ENCODE data around the gene SMCO2.

SMCO2 gene

GRCh38 chr12:27528788-27529187 lies 82.3 kb downstream of the SMCO2 start:
- no peak for TF ChIP-seq CTCF (IDR thresholded peaks at IDR 0.05; ENCODE audit: insufficient read depth, low read length, poor library complexity, severe bottlenecking)
- H3K27me3 ChIP-seq (replicated peaks; ENCODE audit: control insufficient read depth, insufficient read depth, low read length), result no peaks in the 10 kb centered on the region
- DNase-seq (ENCODE audit: extremely low read depth, insufficient read length), result no peak

GRCh38 chr12:27530157-27530922 lies 83.8 kb downstream of the SMCO2 start:
- TF ChIP-seq CTCF (IDR thresholded peaks at IDR 0.05; ENCODE audit: insufficient read depth, low read length, poor library complexity, severe bottlenecking), result no peak

More at GRCh38 chr12:27528788-27529187, 82.3 kb downstream of the SMCO2 start:
- H3K36me3 ChIP-seq (ENCODE audit: control insufficient read depth, insufficient read depth, low read length), result no peaks in the 10 kb centered on the region
- H3K4me3 ChIP-seq (replicated peaks; ENCODE audit: low read depth, low read length), result no peak overlapping the region

GRCh38 chr12:27531896-27532295 lies 85.4 kb downstream of the SMCO2 start:
- no peaks in the 10 kb centered on the region for H3K27me3 ChIP-seq (replicated peaks; ENCODE audit: control insufficient read depth, insufficient read depth, low read length)
- no peak for DNase-seq (ENCODE audit: extremely low read depth, insufficient read length)
- no peak overlapping the region for H3K4me3 ChIP-seq (replicated peaks; ENCODE audit: low read depth, low read length)
- TF ChIP-seq CTCF (IDR thresholded peaks at IDR 0.05; ENCODE audit: insufficient read depth, low read length, poor library complexity, severe bottlenecking), result no peak
- H3K36me3 ChIP-seq (ENCODE audit: control insufficient read depth, insufficient read depth, low read length), result no peaks in the 10 kb centered on the region

More at GRCh38 chr12:27530157-27530922, 83.8 kb downstream of the SMCO2 start:
- no peaks in the 10 kb centered on the region for H3K27me3 ChIP-seq (replicated peaks; ENCODE audit: control insufficient read depth, insufficient read depth, low read length)
- no peak overlapping the region for H3K4me3 ChIP-seq (replicated peaks; ENCODE audit: low read depth, low read length)
- H3K36me3 ChIP-seq (ENCODE audit: control insufficient read depth, insufficient read depth, low read length), result no peaks in the 10 kb centered on the region
- DNase-seq (ENCODE audit: extremely low read depth, insufficient read length), result no peak

- H3K36me3 ChIP-seq (ENCODE audit: control insufficient read depth, insufficient read depth, low read length), result no peaks in the 10 kb centered on the region
- H3K27me3 ChIP-seq (replicated peaks; ENCODE audit: control insufficient read depth, insufficient read depth, low read length), result no peaks in the 10 kb centered on the region
- TF ChIP-seq CTCF (IDR thresholded peaks at IDR 0.05; ENCODE audit: insufficient read depth, low read length, poor library complexity, severe bottlenecking), result no peak
- peak; percentile 50 for DNase-seq (ENCODE audit: extremely low read depth, insufficient read length)
- H3K4me3 ChIP-seq (replicated peaks; ENCODE audit: low read depth, low read length), result no peak overlapping the region
Observed at GRCh38 chr12:27534060-27534764, 87.7 kb downstream of the SMCO2 start.

- no peak for TF ChIP-seq CTCF (IDR thresholded peaks at IDR 0.05; ENCODE audit: insufficient read depth, low read length, poor library complexity, severe bottlenecking)
- Histone ChIP-seq H3K27me3 (replicated peaks; ENCODE audit: control insufficient read depth, insufficient read depth, low read length) (no peaks in the 10 kb centered on the region), H3K36me3 (ENCODE audit: control insufficient read depth, insufficient read depth, low read length) (no peaks in the 10 kb centered on the region), H3K4me3 (replicated peaks; ENCODE audit: low read depth, low read length) (no peak overlapping the region; the same call in 1 of the 2 replicates)
- DNase-seq (ENCODE audit: extremely low read depth, insufficient read length), result no peak
Observed at GRCh38 chr12:27534765-27535161, 88.2 kb downstream of the SMCO2 start.

Data from GM06990 (cell line).